Measurements from ENCODE around the gene RIOK2. TPM values are rescaled to one million over a fixed set of nuclear protein-coding genes. Genes with fewer than 3 reads are reported as not detected.
A peak's percentile ranks its signal among the peaks of the same experiment; 100 is the strongest.
"Not testable (repeated sequence)": the region's sequence is repeated elsewhere in the genome, so short reads cannot be mapped to it uniquely, and the experiment has no call there.

The RIOK2 gene
- total RNA-seq, 5 donors from 2014 or later (not counting 1 experiment from before 2014, with no cell fraction given) = 22.5 to 31.9 (median 25.1) TPM

- no peaks in the 10 kb centered on the region for H3K36me3 ChIP-seq (ENCODE audit: control insufficient read depth in 2 of 2, extremely low read depth in 1 of 2, insufficient read depth in 1 of 2, low read length in 1 of 2)
- peaks cover 0 to 7% of the 10 kb centered on the region in 2 experiments for H3K27me3 ChIP-seq (replicated peaks in 1 of 2; ENCODE audit: control insufficient read depth in 2 of 2, extremely low read depth in 1 of 2, insufficient read depth in 2 of 2, low read length in 1 of 2)
- H3K9me3 ChIP-seq = no peaks in the 10 kb centered on the region
- peaks cover 4 to 14% (median 7%) of the 10 kb centered on the region in 3 donors for H3K9me3 Mint-ChIP-seq
- peaks cover 5 to 10% (median 7%) of the 10 kb centered on the region in 3 donors for H3K4me1 Mint-ChIP-seq
- H3K4me3 Mint-ChIP-seq = no peak overlapping the region
- peaks cover 31% of the 10 kb centered on the region for H3K36me3 Mint-ChIP-seq
- DNase-seq (no peak), ATAC-seq (replicated peaks in 1 of 4) (no peak)
- H3K27ac Mint-ChIP-seq = no peak overlapping the region
- ChIA-PET POLR2A (no interaction called here), CTCF (no interaction called here)
- H3K27ac ChIP-seq (ENCODE audit: low read length) = no peak overlapping the region
- WGBS (ENCODE audit: insufficient coverage) = 54% methylated on average over 4 of the region's 5 CpGs
- no peak overlapping the region for H3K4me3 ChIP-seq (ENCODE audit: control insufficient read depth in 1 of 2, extremely low read depth in 1 of 2, low read length in 1 of 2)
- H3K4me1 ChIP-seq (ENCODE audit: control insufficient read depth in 1 of 2, extremely low read depth in 1 of 2, insufficient read depth in 2 of 2, low read length in 2 of 2) = peaks cover 4 to 8% of the 10 kb centered on the region in 2 experiments
- H3K27me3 Mint-ChIP-seq = peaks cover 0 to 4% of the 10 kb centered on the region in 2 donors
Measured at GRCh38 chr5:97192580-97193354, 9.7 kb upstream of the RIOK2 start.

- Histone ChIP-seq H3K4me3 (ENCODE audit: control insufficient read depth in 1 of 2, extremely low read depth in 1 of 2, low read length in 1 of 2) (no peak overlapping the region), H3K4me1 (ENCODE audit: control insufficient read depth in 1 of 2, extremely low read depth in 1 of 2, insufficient read depth in 2 of 2, low read length in 2 of 2) (peaks cover 4 to 8% of the 10 kb centered on the region in 2 experiments), H3K9me3 (no peaks in the 10 kb centered on the region), H3K27ac (ENCODE audit: low read length) (no peak overlapping the region), H3K36me3 (ENCODE audit: control insufficient read depth in 2 of 2, extremely low read depth in 1 of 2, insufficient read depth in 1 of 2, low read length in 1 of 2) (no peaks in the 10 kb centered on the region), H3K27me3 (replicated peaks in 1 of 2; ENCODE audit: control insufficient read depth in 2 of 2, extremely low read depth in 1 of 2, insufficient read depth in 2 of 2, low read length in 1 of 2) (peaks cover 0 to 10% of the 10 kb centered on the region in 2 experiments)
- H3K36me3 Mint-ChIP-seq = peaks cover 27% of the 10 kb centered on the region
- H3K27ac Mint-ChIP-seq = no peak overlapping the region
- POLR2A ChIA-PET = no interaction called here
- peaks cover 5 to 10% (median 7%) of the 10 kb centered on the region in 3 donors for H3K4me1 Mint-ChIP-seq
- DNase-seq = no peak
- no peak for ATAC-seq (replicated peaks in 1 of 4)
- H3K4me3 Mint-ChIP-seq = no peak overlapping the region
- peaks cover 0 to 4% of the 10 kb centered on the region in 2 donors for H3K27me3 Mint-ChIP-seq
- CTCF ChIA-PET = interaction anchor here in 1 of 2 donors (0.6 kb wide), 1 partner anchor 471 kb away, joined by 3 read pairs; no protein-coding TSS in a partner anchor
- no CpG with 5 or more reads among the region's 2 CpGs for WGBS (ENCODE audit: insufficient coverage)
- peaks cover 4 to 14% (median 7%) of the 10 kb centered on the region in 3 donors for H3K9me3 Mint-ChIP-seq
Measured at GRCh38 chr5:97191893-97192292, 8.8 kb upstream of the RIOK2 start.

- H3K4me3 Mint-ChIP-seq; H3K27ac Mint-ChIP-seq; H3K27ac ChIP-seq (ENCODE audit: low read length); ATAC-seq (replicated peaks in 1 of 4); H3K27me3 Mint-ChIP-seq; H3K9me3 ChIP-seq; H3K4me1 ChIP-seq (ENCODE audit: control insufficient read depth in 1 of 2, extremely low read depth in 1 of 2, insufficient read depth in 2 of 2, low read length in 2 of 2); POLR2A ChIA-PET; H3K27me3 ChIP-seq (replicated peaks in 1 of 2; ENCODE audit: control insufficient read depth in 2 of 2, extremely low read depth in 1 of 2, insufficient read depth in 2 of 2, low read length in 1 of 2); DNase-seq; H3K36me3 ChIP-seq (ENCODE audit: control insufficient read depth in 2 of 2, extremely low read depth in 1 of 2, insufficient read depth in 1 of 2, low read length in 1 of 2); H3K4me3 ChIP-seq (ENCODE audit: control insufficient read depth in 1 of 2, extremely low read depth in 1 of 2, low read length in 1 of 2): not testable (repeated sequence)
- CTCF ChIA-PET = interaction anchor here (0.6 to 0.7 kb wide), 3 partner anchors 180 to 1495 kb away, joined by 3 to 4 read pairs (median 4); no protein-coding TSS in a partner anchor
- Mint-ChIP-seq H3K4me1 (peaks cover 7 to 11% (median 9%) of the 10 kb centered on the region in 3 donors), H3K9me3 (peaks cover 4 to 14% (median 7%) of the 10 kb centered on the region in 3 donors), H3K36me3 (peaks cover 27% of the 10 kb centered on the region)
- no CpG with 5 or more reads among the region's 1 CpG for WGBS (ENCODE audit: insufficient coverage)
Measured at GRCh38 chr5:97189523-97189922, 6.5 kb upstream of the RIOK2 start.

GRCh38 chr5:97183930-97184213, 825 bp upstream of the RIOK2 start:
- Histone ChIP-seq H3K4me3 (ENCODE audit: control insufficient read depth in 1 of 2, extremely low read depth in 1 of 2, low read length in 1 of 2) (peak overlapping the region; percentile 96 to 99), H3K27ac (ENCODE audit: low read length) (peak overlapping the region; percentile 99), H3K27me3 (replicated peaks in 1 of 2; ENCODE audit: control insufficient read depth in 2 of 2, extremely low read depth in 1 of 2, insufficient read depth in 2 of 2, low read length in 1 of 2) (peaks cover 0 to 3% of the 10 kb centered on the region in 2 experiments), H3K9me3 (no peaks in the 10 kb centered on the region), H3K36me3 (ENCODE audit: control insufficient read depth in 2 of 2, extremely low read depth in 1 of 2, insufficient read depth in 1 of 2, low read length in 1 of 2) (peaks cover 0 to 8% of the 10 kb centered on the region in 2 donors), H3K4me1 (ENCODE audit: control insufficient read depth in 1 of 2, extremely low read depth in 1 of 2, insufficient read depth in 2 of 2, low read length in 2 of 2) (peaks cover 11 to 14% of the 10 kb centered on the region in 2 experiments)
- peaks cover 19% of the 10 kb centered on the region for H3K36me3 Mint-ChIP-seq
- DNase-seq (no peak), ATAC-seq (replicated peaks in 1 of 4) (no peak)
- no CpG with 5 or more reads among the region's 6 CpGs for WGBS (ENCODE audit: insufficient coverage)
- peaks cover 2 to 3% (median 3%) of the 10 kb centered on the region in 3 donors for H3K9me3 Mint-ChIP-seq
- H3K4me1 Mint-ChIP-seq = peaks cover 40 to 50% (median 43%) of the 10 kb centered on the region in 3 donors
- H3K27me3 Mint-ChIP-seq = no peaks in the 10 kb centered on the region
- H3K27ac Mint-ChIP-seq = peak overlapping the region; percentile 100
- ChIA-PET POLR2A (interaction anchor here (0.5 to 0.7 kb wide), 3 partner anchors 174 to 312 kb away, joined by 3 read pairs; no protein-coding TSS in a partner anchor), CTCF (interaction anchor here (0.6 to 1.5 kb wide), 5 partner anchors 22 to 1612 kb away, joined by 3 to 6 read pairs (median 4); no protein-coding TSS in a partner anchor)
- peak overlapping the region; percentile 86 to 97 (median 94) for H3K4me3 Mint-ChIP-seq

- H3K9me3 ChIP-seq = no peaks in the 10 kb centered on the region
- H3K27me3 ChIP-seq (replicated peaks in 1 of 2; ENCODE audit: control insufficient read depth in 2 of 2, extremely low read depth in 1 of 2, insufficient read depth in 2 of 2, low read length in 1 of 2) = peaks cover 0 to 3% of the 10 kb centered on the region in 2 experiments
- peak in 1 of 35 experiments; percentile 3 for DNase-seq
- H3K4me1 ChIP-seq (ENCODE audit: control insufficient read depth in 1 of 2, extremely low read depth in 1 of 2, insufficient read depth in 2 of 2, low read length in 2 of 2) = peaks cover 11 to 14% of the 10 kb centered on the region in 2 experiments
- CTCF ChIA-PET = interaction anchor here (0.6 to 1.5 kb wide), 6 partner anchors 16 to 1613 kb away, joined by 3 to 6 read pairs (median 4); no protein-coding TSS in a partner anchor
- no peak for ATAC-seq (replicated peaks in 1 of 4)
- H3K36me3 ChIP-seq (ENCODE audit: control insufficient read depth in 2 of 2, extremely low read depth in 1 of 2, insufficient read depth in 1 of 2, low read length in 1 of 2) = peaks cover 0 to 19% of the 10 kb centered on the region in 2 donors
- peak overlapping the region; percentile 99 for H3K27ac ChIP-seq (ENCODE audit: low read length)
- Mint-ChIP-seq H3K4me1 (peaks cover 46 to 50% (median 49%) of the 10 kb centered on the region in 3 donors), H3K27me3 (no peaks in the 10 kb centered on the region), H3K4me3 (peak overlapping the region; percentile 86 to 97 (median 94)), H3K9me3 (peaks cover 0 to 3% (median 2%) of the 10 kb centered on the region in 3 donors), H3K27ac (peak overlapping the region; percentile 100), H3K36me3 (peaks cover 27% of the 10 kb centered on the region)
- WGBS (ENCODE audit: insufficient coverage) = 0% methylated on average over 2 of the region's 12 CpGs
- H3K4me3 ChIP-seq (ENCODE audit: control insufficient read depth in 1 of 2, extremely low read depth in 1 of 2, low read length in 1 of 2) = peak overlapping the region; percentile 96 to 99
- POLR2A ChIA-PET = interaction anchor here in 1 of 2 donors (0.5 kb wide), 1 partner anchor 373 kb away, joined by 3 read pairs; no protein-coding TSS in a partner anchor
Measured at GRCh38 chr5:97182571-97183099, 412 bp downstream of the RIOK2 start.

GRCh38 chr5:97181856-97182545, 1.0 kb downstream of the RIOK2 start:
- Mint-ChIP-seq H3K27ac (peak overlapping the region; percentile 100), H3K4me3 (peak overlapping the region; percentile 86 to 97 (median 94)), H3K9me3 (peaks cover 0 to 3% (median 2%) of the 10 kb centered on the region in 3 donors), H3K4me1 (peaks cover 46 to 50% (median 49%) of the 10 kb centered on the region in 3 donors), H3K27me3 (no peaks in the 10 kb centered on the region), H3K36me3 (peaks cover 32% of the 10 kb centered on the region)
- H3K27me3 ChIP-seq (replicated peaks in 1 of 2; ENCODE audit: control insufficient read depth in 2 of 2, extremely low read depth in 1 of 2, insufficient read depth in 2 of 2, low read length in 1 of 2) = no peaks in the 10 kb centered on the region
- ChIA-PET CTCF (interaction anchor here in 1 of 2 donors (0.6 to 1.1 kb wide), 2 partner anchors 15 to 283 kb away, joined by 3 read pairs; no protein-coding TSS in a partner anchor), POLR2A (interaction anchor here in 1 of 2 donors (0.5 kb wide), 1 partner anchor 372 kb away, joined by 3 read pairs; no protein-coding TSS in a partner anchor)
- H3K9me3 ChIP-seq = no peaks in the 10 kb centered on the region
- no peak overlapping the region for H3K27ac ChIP-seq (ENCODE audit: low read length)
- H3K4me3 ChIP-seq (ENCODE audit: control insufficient read depth in 1 of 2, extremely low read depth in 1 of 2, low read length in 1 of 2) = peak overlapping the region; percentile 96 to 99
- 67% methylated on average over 1 of the region's 4 CpGs for WGBS (ENCODE audit: insufficient coverage)
- DNase-seq = no peak
- ATAC-seq (replicated peaks in 1 of 4) = no peak
- H3K4me1 ChIP-seq (ENCODE audit: control insufficient read depth in 1 of 2, extremely low read depth in 1 of 2, insufficient read depth in 2 of 2, low read length in 2 of 2) = peaks cover 11 to 14% of the 10 kb centered on the region in 2 experiments
- peaks cover 4 to 25% of the 10 kb centered on the region in 2 donors for H3K36me3 ChIP-seq (ENCODE audit: control insufficient read depth in 2 of 2, extremely low read depth in 1 of 2, insufficient read depth in 1 of 2, low read length in 1 of 2)

Data from T-cell (primary cell).